NCI-H1092 treated with DMSO at 0.1 percent for 48 hours (cell line): ENCODE measurements around the gene TP53I3.
"Not testable (repeated sequence)": the region's sequence is repeated elsewhere in the genome, so short reads cannot be mapped to it uniquely, and the experiment has no call there.

Experiments used
- DNase-seq: peaks from one replicate; lab custom pipeline; 2025; lab: John Stamatoyannopoulos, UW

TP53I3 gene

DNA sequence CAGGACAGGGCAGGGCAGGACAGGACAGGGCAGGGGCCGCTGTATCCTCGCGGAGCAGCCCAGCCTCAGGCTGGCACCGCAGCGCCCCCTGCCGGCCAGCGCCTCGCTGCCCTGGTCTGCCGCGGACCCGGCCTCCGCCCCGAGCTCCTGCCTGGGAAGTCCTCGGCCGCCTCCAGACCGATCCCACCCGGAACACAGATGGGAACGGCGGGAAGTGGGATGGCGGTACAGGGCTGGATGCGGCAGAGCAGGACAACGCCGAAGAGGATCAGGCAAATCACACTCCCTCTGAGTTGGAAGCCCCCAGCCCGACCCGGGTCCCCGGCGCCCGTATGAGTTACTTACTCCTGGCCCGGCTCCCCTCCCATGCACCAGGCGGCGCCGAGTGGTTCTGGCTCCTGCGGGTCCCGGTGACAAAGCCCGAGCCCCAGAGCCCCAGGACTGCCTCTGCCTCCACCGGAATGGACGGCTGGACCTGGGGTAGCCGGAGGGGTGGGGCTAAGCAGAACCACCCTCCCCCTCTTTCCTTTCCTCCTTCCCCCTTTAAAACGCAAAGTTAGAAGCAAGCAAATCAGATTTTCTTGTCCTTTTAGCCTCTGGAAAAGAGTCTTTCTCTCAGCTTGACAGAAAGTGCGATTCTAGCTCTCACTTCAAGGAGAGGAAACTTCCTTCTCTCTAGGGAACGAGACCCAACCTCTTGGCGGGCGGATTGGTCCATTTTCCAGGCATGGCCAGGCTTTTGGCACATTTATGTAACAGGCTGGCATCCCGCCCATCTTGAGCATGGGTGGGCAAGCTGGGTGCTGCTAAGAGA is at the start of gene TP53I3:
Gene TP53I3 (minus strand): TSS at position 449 of the 814 bp plus-strand sequence. CDS start 508 bp downstream, outside the sequence.
- peak; percentile 81 for DNase-seq

DNA sequence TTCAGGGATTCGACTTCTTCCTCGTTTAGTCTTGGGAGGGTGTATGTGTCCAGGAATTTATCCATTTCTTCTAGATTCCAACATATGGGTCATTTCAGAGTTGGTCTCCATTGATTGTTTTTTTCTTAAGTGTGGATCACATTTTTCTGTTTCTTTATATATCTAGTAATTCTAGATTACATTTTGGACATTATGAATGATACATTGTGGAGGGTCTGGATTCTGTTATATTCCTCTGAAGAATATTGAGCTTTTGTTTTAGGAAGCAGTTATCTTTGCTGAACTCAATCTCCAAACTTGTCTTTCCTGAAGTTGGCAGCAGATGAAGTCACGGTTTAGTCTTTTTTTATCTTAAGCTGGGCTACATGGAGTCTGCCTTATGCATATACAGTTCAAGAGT is 47.9 kb upstream of the TP53I3 start:
- DNase-seq, result no peak

DNA sequence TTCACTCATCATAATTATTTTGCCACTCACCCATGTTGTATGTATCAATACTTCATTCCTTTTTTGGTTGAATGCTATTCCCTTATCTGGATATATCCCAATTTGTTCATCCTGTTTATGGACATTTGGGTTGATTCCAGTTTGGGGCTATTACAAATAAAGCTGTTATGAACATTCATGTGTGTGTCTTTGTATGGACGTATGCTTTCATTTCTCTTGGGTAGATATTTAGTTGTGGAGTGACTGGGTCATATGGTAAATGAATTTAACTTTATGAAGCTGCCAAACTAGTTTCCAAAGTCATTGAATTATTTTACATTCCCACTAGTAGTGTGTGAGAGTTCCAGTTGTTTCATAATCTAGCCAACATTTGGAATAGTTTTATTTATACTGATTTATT is 41.3 kb upstream of the TP53I3 start:
- DNase-seq, result no peak

DNA sequence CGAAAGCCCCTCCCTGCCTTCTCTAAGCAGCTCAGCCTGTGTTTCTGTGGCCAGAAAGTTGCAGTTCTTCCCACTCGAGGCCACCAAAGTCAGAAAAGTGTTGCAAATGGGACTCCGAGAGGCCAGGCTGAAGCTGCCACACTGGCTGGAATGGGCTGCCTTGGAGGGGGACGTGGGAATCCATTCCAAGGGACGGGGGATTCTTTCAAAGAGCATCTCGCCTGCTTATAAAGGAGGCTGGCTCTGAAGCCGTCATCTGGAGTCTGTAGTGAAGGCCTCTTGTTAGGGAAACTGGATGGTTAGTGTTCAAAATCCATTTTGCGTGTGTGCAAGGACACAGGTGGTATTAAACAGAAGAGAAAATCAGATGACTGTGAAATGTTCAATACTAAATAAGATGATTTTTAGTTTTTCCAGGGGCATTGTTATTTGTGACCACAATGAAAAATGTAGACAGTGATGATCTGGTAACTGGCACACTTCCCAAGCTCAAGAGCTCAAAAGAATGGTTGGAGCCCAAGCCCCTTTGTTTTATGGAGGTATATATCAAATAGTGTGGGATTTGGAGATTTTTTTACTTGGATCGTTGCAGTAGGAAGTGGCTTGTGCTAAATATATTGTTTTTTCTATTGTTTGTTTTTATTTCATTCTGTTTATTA is 39.4 kb upstream of the TP53I3 start:
- DNase-seq, result peak; percentile 59

DNA sequence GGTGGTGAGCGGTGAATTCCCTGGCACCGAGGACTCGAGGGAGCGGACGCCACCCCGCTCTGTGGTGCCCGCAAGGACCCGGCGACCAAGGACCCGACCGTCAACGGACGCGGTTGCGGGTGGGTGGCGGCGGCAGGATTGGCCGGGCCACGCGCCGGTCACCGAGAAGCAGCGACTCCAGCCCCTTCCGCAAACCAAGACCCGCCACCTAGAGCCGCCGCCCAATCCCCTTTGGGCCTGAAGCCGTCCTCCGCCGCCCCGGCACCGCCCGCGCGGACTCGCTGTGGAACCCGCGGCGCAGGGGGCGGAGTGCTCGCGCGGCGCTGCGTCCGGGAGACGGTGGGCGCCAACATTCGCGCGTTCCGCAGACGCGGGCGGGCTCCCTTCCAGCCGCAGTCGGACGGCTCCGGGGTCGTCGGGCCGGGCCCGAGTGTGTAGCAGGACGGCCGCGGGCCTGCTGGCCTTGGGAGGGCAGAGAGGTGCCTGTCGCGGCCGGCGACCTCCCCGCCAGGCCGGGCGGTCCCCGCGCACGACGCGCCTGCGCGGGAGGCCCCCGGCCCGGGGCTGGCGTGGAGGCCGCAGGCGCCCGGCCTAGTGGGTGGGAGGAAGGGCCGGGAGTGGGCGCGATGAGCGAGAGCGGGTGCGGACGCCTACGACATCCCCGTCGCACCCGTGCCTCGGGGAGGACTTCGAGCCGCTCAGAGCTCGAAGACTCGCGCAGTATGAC is 38.7 kb upstream of the TP53I3 start, which contains the start of the genes FAM228B and PFN4:
Gene FAM228B (plus strand): TSS at position 275 of the 727 bp plus-strand sequence. CDS start 893 bp downstream, outside the sequence.
Gene PFN4 (minus strand): TSS at position 140 of the 727 bp plus-strand sequence. CDS start 799 bp downstream, outside the sequence.
- DNase-seq, result peak; percentile 75

DNA sequence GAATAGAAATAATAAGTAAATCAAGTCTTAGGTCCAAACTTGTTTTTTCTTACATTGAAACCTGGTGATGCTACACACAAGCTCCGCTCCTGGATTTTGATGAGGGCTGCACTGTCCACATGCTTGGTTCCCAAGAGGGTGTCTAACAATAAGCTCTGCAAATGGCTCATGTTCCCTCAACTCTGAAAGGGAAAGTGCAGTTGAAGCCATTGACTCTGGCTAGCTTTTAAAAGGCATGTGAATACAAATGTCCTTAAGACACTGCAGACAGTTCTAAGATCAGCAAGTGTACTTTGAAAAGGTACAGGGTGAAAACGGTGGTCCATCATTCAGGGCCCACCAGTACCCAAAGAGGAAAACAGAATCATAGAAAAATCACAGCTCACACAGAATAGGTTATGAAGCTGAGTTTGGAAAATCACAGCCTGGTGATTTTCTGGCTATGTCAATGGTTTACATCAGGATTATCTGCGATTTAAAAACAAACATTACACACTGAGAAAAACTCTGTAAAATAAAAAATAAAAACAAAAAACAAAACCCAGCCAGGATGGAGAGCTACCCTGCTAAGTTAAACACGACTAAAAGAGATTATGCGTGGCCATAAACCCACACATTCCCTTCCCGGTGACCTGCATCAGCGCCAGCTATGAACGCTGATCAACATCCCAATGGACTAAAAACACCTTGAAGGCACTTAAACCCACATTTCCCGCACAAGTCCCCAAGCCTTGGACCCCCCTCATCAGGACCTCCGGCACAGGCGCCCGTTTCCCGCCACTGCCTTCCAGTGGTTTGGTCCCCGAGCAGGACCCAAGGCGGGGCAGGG is 37.9 kb upstream of the TP53I3 start:
- peak; percentile 25 for DNase-seq

- DNase-seq, result peak; percentile 84
Measured at GRCh38 chr2:24121469-24121868, 36.8 kb upstream of the TP53I3 start.

DNA sequence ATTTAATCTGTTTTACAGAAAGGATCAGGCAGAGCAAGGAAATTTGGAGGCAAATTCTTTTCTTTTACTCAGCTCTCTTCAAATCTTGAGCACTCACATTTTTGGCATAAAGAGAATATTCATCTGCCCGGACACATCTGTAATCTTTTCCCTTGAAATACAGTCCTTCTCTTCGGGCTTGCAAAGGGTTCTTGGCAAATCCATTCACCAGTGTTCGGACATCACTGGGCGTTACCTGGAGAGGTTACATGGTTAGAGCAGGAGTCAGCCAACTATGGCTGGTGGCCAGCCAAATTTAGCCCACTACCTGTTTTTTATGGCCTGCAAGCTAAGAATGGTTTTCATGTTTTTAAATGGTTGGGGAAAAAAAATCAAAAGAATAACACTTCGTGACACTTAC is 36.4 kb upstream of the TP53I3 start:
- DNase-seq, result no peak

- no peak for DNase-seq
Measured at GRCh38 chr2:24117902-24118301, 33.3 kb upstream of the TP53I3 start.

GRCh38 chr2:24115057-24115456 is 30.4 kb upstream of the TP53I3 start:
- no peak for DNase-seq

DNA sequence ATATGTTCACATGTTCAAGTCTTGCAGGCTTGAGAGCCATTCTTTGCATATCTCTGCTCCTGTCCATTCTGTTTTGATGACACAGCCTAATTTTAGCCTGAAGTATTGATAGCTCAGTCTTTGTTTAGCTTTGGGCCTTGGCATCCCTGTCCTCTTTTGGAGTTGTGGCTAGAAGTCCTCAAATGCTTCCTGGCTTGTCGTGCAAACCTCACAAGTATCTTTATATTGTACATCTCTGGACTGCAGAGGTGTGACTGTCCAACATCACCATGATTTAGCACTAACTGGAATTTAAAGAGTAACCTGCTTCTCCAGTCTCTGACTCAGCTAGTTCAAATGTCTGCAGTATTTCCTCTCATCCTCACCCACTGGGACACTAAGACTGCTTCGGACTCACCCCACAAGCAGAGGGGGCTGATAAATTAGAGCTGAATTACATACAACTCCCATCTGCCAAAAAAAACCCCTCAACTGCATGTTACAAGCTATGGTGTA is 26.8 kb upstream of the TP53I3 start:
- DNase-seq, result no peak

GRCh38 chr2:24110660-24111303 is 26.1 kb upstream of the TP53I3 start:
- no peak for DNase-seq

GRCh38 chr2:24109431-24109830 is 24.8 kb upstream of the TP53I3 start:
- not testable (repeated sequence) for DNase-seq

DNA sequence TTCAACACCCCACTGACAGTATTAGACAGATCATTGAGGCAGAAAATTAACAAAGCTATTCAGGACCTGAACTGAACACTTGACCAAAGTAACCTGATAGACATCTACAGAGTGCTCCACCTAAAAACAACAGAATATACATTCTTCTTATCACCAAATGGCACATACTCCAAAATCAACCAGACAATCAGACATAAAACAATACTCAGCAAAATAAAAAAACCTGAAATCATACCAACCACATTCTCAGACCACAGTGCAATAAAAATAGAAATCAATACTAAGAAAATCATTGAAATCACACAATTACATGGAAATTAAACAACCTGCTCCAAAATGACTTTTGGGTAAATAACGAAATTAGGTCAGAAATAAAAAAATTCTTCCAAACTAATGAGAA is 22.7 kb upstream of the TP53I3 start:
- DNase-seq, result no peak

DNA sequence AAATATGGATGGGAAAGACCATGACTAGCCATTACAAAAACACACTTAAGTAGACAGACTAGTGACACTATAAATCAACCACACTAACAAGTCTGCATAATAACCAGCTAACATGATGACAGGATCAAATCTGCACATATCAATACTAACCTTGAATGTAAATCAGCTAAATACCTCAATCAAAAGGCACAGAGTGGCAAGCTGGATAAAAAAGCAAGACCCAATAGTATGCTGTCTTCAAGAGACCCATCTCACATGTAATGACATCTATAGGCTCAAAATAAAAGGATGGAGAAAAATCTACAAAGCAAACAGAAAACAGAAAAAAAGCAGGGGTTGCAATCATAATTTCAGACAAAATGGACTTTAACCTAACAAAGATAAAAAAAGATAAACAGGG is 22.2 kb upstream of the TP53I3 start:
- DNase-seq, result no peak

GRCh38 chr2:24105816-24106215 is 21.2 kb upstream of the TP53I3 start:
- no peak for DNase-seq

DNA sequence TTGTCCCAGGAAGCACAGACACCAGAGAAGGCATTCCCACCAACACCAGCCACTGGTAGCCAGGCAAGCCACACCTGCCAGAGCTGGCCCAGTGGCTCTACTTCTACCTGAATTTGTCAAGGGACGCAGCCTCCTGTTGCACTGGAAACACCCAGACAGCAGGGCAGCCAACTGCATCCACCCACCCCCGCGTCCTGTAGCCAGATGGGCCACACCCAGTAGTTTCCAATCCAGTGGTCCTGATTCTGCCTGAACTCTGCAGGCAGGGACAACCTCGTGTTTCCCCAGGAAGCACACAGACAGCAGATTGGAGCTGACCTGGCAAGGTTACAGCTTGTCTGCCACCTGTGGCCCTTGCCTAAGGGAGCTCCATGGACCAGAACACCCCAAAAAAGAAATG is 20.3 kb upstream of the TP53I3 start:
- no peak for DNase-seq

DNA sequence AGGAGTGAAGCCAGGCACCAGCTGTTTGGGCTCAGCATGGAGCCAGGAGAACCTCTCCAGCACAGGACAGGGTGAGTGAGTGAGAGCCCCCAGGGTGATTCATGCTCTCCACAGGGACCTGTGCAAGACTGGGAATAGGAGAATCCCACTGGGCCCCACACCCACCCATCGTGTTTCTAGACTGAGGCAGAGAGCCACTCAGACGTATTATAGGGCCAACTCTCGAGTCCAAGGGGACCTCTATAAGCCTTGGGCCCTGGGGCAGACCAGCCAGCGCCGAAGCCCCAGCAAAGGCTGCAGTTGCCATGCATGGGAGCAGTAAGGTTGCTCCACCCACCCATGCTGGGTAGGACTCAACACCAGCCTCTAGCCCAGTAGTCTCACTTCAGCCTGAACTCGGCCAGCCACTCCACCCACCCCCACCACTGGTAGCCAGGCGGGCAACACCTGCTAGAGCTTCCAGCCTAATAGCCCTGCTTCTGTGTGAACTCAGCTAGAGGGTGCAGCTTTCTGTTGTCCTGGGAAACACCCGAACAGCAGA is 19.5 kb upstream of the TP53I3 start:
- no peak for DNase-seq

GRCh38 chr2:24102677-24103076 is 18.0 kb upstream of the TP53I3 start:
- DNase-seq, result no peak

DNA sequence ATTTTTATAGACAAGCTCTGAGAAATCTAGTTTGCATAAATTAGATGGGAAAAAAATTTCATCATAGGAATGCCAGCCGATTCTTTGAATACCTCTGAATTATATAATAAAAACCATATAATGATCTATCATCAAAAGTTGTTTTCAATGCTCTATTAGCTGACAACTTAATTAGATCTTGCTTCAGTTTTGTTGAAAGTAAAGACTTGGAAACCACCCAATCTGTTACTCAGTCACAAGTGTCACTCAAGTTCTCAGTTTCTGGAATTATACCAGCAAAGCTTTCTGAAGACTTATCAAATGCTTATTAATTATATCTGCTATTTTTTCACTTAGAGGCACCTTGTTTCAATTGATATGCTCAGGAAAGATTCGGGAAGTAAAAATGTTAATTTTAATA is 17.4 kb upstream of the TP53I3 start:
- DNase-seq, result no peak

- not testable (repeated sequence) for DNase-seq
Measured at GRCh38 chr2:24100732-24101131, 16.1 kb upstream of the TP53I3 start.
